Tibial artery (tissue), 4 donors: Measurements from ENCODE around the gene LMF1.

Source experiments
- DNase-seq, 2 donors: peaks; one replicate each; pipeline ENCODE4 v3.0.0-alpha.2; 2019
- H3K27ac ChIP-seq, 2 donors: fragments of 200-600 bp; sonication (generic) in 1 of 2; 1 replicate in 1 of 2; 2 replicates in 1 of 2; pipeline ENCODE4 v1.5.1; 2018 to 2019; ENCODE audit warnings: mild to moderate bottlenecking in 1 of 2
- H3K27me3 ChIP-seq, 2 donors: fragments of 200-600 bp; sonication (generic) in 1 of 2; one replicate each; pipeline versions ENCODE4 v1.5.1 to v1.6.0; 2016 to 2019
- H3K36me3 ChIP-seq, 3 donors: fragments of 200-600 bp; sonication (generic) in 2 of 3; one replicate each; pipeline ENCODE4 v1.5.1; 2016 to 2019; ENCODE audit warnings: mild to moderate bottlenecking in 2 of 3
- H3K4me1 ChIP-seq, 4 donors: fragments of 200-600 bp; sonication (generic) in 2 of 4; 1 replicate in 3 of 4; 2 replicates in 1 of 4; pipeline ENCODE4 v1.5.1; 2016 to 2019
- H3K4me3 ChIP-seq, 2 donors: fragments of 200-600 bp; sonication (generic) in 1 of 2; 1 replicate in 1 of 2; 2 replicates in 1 of 2; pipeline ENCODE4 v1.5.1; 2018 to 2019; ENCODE audit warnings: mild to moderate bottlenecking in 2 of 2
- H3K9me3 ChIP-seq, 3 donors: fragments of 200-600 bp; sonication (generic) in 1 of 3; one replicate each; pipeline ENCODE4 v1.5.1; 2016 to 2019
- CTCF ChIP-seq, 2 experiments: fragments of 200-600 bp in 1 of 2; fragments of 450-650 bp in 1 of 2; IDR thresholded peaks; one replicate each; pipeline ENCODE4 v1.5.1; 2017 to 2019; ENCODE audit warnings: antibody characterized with exemption in 2 of 2, mild to moderate bottlenecking in 1 of 2, moderate library complexity in 1 of 2
- intact Hi-C: fragments of 100-400 bp; cut with DNase I; formaldehyde crosslinking; loops from one replicate; pipeline ENCODE4 v1.15.0; 2023; ENCODE audit warnings: low total_unique reads

LMF1 gene

GRCh38 chr16:927931-928330 is 42.9 kb downstream of the LMF1 start:
- no peak for DNase-seq
- Histone ChIP-seq H3K9me3 (no peaks in the 10 kb centered on the region), H3K4me1 (no peaks in the 10 kb centered on the region), H3K4me3 (no peak overlapping the region), H3K27ac (no peak overlapping the region), H3K27me3 (no peaks in the 10 kb centered on the region), H3K36me3 (peaks cover 16 to 60% (median 20%) of the 10 kb centered on the region in 3 donors)
- TF ChIP-seq CTCF (IDR thresholded peaks at IDR 0.05) = no peak
- intact Hi-C loops = no loop called here

- no peaks in the 10 kb centered on the region for H3K27me3 ChIP-seq
- intact Hi-C loops = no loop called here
- H3K9me3 ChIP-seq = no peaks in the 10 kb centered on the region
- TF ChIP-seq CTCF (IDR thresholded peaks at IDR 0.05) = no peak
- H3K36me3 ChIP-seq = peaks cover 12 to 58% (median 20%) of the 10 kb centered on the region in 3 donors
- H3K4me3 ChIP-seq = no peak overlapping the region
- DNase-seq = no peak
- no peak overlapping the region for H3K27ac ChIP-seq
- no peaks in the 10 kb centered on the region for H3K4me1 ChIP-seq
Measured at GRCh38 chr16:927406-927805, 43.4 kb downstream of the LMF1 start.

GRCh38 chr16:926715-927114 is 44.1 kb downstream of the LMF1 start:
- intact Hi-C loops = no loop called here
- H3K4me3 ChIP-seq = no peak overlapping the region
- H3K27ac ChIP-seq = no peak overlapping the region
- H3K9me3 ChIP-seq = no peaks in the 10 kb centered on the region
- no peak for DNase-seq
- H3K27me3 ChIP-seq = no peaks in the 10 kb centered on the region
- no peak for TF ChIP-seq CTCF (IDR thresholded peaks at IDR 0.05)
- peaks cover 7 to 51% (median 20%) of the 10 kb centered on the region in 3 donors for H3K36me3 ChIP-seq
- no peaks in the 10 kb centered on the region for H3K4me1 ChIP-seq

GRCh38 chr16:924806-925205 is 46.0 kb downstream of the LMF1 start:
- DNase-seq = no peak
- intact Hi-C loops = no loop called here

GRCh38 chr16:924063-924462 is 46.7 kb downstream of the LMF1 start:
- peaks cover 0 to 22% (median 14%) of the 10 kb centered on the region in 4 donors for H3K4me1 ChIP-seq
- no peak overlapping the region for H3K4me3 ChIP-seq
- intact Hi-C loops = no loop called here
- no peak overlapping the region for H3K27ac ChIP-seq
- H3K27me3 ChIP-seq = no peaks in the 10 kb centered on the region
- no peak for TF ChIP-seq CTCF (IDR thresholded peaks at IDR 0.05)
- H3K9me3 ChIP-seq = no peaks in the 10 kb centered on the region
- peaks cover 0 to 24% (median 5%) of the 10 kb centered on the region in 3 donors for H3K36me3 ChIP-seq
- DNase-seq = no peak

More at GRCh38 chr16:924806-925205, 46.0 kb downstream of the LMF1 start:
- no peak overlapping the region for H3K4me3 ChIP-seq
- no peak overlapping the region for H3K27ac ChIP-seq
- H3K9me3 ChIP-seq = no peaks in the 10 kb centered on the region
- H3K4me1 ChIP-seq = peaks cover 0 to 17% (median 11%) of the 10 kb centered on the region in 4 donors
- no peaks in the 10 kb centered on the region for H3K27me3 ChIP-seq
- H3K36me3 ChIP-seq = peaks cover 0 to 32% (median 8%) of the 10 kb centered on the region in 3 donors
- no peak for TF ChIP-seq CTCF (IDR thresholded peaks at IDR 0.05)

- DNase-seq = no peak
- Histone ChIP-seq H3K4me3 (no peak overlapping the region), H3K4me1 (peaks cover 0 to 22% (median 14%) of the 10 kb centered on the region in 4 donors), H3K27me3 (no peaks in the 10 kb centered on the region), H3K36me3 (peaks cover 0 to 21% (median 5%) of the 10 kb centered on the region in 3 donors), H3K27ac (no peak overlapping the region), H3K9me3 (no peaks in the 10 kb centered on the region)
- intact Hi-C loops = no loop called here
- TF ChIP-seq CTCF (IDR thresholded peaks at IDR 0.05) = no peak
Measured at GRCh38 chr16:923184-923583, 47.6 kb downstream of the LMF1 start.
